ENCODE data around the gene RNF13.

RNF13 gene

DNA sequence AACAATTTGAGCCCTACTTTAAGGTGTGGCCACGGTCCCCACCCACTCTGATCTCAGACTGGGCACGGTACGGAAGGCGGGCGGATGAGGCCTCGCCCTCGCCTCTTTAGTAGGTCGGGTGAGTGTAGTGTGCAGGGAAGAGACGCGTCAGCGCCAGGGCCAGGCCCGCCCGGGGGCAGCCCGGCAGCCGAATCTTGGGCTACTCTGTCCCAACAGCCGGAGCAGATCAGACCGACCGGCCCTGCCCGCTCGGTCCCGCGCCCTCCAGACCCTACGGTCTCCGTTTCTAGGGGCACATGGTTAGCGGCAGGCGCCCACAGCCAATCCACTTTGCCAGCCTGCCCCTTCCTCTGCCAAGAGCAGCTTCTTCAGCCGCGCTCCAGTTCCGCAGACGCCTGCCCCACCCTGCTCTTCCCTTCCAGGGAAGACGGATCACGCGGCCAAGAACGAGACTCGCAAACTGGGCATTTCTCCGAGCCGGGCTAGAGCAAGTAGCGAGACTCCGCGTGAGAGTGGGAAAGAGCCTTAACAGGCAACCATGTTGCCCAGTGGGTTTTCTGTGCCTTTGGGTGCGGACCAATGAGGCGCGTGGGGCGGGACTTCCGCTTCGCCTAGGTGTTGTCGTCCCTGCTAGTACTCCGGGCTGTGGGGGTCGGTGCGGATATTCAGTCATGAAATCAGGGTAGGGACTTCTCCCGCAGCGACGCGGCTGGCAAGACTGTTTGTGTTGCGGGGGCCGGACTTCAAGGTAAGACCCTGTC, at the start of gene RNF13:
RNF13 (plus strand) TSS at position 610 of the 761 bp plus-strand sequence. CDS start 32,812 bp downstream, outside the sequence.
- DNase-seq = peak; percentile 95

DNA sequence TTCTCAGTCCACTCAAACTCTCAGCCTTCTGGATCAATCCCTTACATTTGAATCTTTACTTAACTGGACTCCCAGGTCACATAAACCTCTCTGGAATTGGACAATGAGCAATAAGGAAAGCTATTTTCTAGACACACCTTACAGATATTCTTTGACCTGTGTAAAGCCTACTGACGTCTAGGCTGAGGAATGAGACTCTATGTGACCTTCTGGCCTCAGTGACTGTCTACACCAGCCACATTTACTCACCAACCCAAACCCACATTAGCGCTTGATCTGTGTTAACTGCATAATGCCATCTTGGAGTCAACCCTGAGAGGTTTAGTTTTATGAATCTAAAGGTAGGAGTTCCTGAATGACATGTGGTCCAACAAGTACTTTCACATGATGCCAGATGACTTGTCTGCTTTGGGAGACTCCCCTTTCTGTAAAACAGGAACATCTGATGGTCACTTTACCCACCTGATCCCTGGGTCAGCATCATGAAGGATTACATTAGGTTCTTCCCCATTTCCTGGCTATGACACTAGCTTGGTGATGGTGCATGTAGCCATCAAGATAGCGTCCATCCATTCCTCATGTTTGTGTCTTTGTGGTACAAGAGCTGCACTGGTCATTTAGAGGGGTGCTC, 49.3 kb upstream of the RNF13 start:
- DNase-seq = no peak

DNA sequence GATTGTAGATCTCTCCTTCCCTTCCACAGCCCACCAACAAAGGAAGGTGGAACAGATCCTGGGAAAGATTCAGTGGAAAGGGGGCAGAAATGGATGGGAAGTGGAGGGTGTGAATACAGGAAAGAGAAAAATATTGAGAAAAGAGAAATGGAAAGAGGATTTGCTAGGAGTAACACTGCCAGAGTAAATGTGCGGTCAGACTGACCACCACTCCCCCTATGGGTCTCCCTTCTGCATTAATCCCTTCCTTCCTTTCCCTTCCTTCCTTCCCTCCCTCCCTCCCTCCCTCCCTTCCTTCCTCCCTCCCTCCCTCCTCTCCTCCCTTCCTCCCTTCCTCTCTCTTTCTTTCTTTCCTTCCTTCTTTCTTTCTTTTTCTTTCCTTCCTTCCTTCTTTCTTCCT, 48.7 kb upstream of the RNF13 start:
- DNase-seq = no peak

DNA sequence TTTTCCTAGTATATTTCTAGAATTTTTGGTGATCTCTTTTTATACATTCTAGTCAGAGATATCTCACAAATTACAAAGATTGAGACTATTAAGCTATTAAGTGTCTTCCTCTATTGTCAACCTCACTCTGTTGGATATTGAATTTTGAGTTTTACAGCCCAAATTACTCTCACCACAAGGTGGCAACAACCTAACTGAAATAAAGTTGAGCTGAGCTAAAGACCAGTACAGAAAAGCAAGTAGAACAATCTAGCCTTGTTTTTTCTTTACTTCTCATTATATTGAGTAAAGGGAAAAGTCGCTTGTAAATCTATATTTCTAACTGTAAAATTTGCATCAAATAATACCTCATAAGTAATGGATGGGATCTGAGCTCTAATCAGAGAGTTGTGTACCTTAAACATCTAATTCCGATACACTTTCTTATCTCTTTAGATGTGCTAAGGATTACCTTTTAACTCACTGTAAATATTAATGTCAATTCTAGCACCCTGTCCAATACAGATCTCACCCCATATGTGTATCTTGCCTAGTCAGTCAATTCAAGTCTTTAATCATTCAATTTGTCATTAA, 47.2 kb upstream of the RNF13 start:
- no peak for DNase-seq

DNA sequence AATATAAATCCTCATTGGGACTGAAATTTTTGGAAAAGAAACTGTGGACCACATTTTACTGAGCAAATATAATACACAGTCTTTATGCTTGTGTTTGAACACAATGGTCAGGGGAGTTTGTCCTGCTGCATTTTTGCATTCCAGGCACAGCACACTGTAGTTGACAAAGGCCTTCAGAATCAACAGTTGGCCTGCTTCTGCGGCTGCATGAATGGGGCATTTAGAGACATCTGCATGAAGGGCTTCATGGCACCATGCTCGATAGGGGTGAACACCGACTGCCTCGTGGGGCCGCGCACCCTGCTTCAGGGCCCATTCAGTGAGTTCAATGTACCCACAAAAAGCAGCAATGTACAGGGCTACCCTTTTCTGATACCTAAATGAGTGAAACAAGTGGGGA, 45.3 kb upstream of the RNF13 start:
- no peak for DNase-seq

DNA sequence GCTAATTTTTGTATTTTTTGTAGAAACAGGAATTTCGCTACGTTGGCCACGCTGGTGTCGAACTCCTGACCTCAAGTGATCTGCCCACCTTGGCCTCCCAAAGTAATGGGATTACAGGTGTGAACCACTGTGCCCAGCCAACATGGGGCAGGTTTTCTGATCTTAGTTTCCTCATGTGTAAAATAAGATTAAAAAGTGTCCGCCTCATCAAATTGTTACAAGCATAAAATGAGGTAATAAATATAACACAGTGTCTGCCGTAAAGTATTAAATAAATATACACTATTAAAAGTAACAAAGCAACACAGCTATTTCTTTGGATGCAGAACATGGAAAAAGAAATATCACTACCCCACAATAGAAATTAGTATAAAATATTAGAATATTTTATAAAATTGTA, 44.3 kb upstream of the RNF13 start:
- no peak for DNase-seq

DNA sequence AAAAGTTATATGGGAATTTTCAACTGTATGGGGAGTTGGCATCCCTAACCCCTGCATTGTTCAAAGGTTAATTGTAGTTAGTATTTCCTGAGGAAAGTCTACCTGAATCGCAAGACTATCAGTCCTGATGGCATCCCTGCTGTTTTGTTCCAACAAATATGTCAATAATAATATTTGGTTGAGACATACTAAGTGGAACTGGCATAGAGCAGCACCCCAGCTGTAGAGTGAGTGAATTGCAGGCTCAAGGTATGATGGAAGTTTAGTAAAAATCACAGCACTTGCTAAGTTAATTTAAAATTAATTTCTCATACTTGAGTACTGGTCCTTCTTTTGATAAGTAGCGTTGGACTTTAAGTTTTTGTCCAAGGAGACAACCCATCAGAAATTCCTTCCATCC, 42.8 kb upstream of the RNF13 start:
- no peak for DNase-seq

DNA sequence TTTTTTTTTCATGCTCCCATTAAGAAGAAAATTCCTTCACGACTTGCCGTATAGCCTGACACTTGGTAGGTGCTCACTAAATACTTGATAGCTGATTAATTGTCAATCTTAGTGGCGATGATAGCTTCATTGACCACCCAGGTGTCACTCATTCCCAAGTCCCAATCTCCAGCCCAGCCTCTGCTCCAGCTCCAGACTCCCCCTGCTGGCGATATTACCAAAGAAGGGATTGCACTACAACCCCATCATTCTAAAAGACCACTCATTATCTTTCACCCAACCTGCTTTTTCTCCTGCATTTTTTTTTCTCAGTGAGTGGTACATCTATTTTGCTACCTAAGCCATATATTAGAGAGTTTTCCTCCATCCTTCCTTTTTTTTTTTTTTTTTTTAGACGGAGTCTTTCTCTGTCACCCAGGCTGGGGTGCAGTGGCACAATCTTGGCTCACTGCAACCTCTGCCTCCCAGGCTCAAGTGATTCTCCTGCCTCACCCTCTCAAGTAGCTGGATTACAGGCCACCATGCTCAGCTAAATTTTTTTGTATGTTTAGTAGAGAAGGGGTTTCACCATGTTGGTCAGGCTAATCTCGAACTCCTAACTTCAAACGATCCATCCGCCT, 41.3 kb upstream of the RNF13 start:
- DNase-seq = peak; percentile 63

GRCh38 chr3:149772861-149773260, 40.2 kb upstream of the RNF13 start:
- no peak for DNase-seq

GRCh38 chr3:149776170-149776569, 36.8 kb upstream of the RNF13 start:
- DNase-seq = no peak

DNA sequence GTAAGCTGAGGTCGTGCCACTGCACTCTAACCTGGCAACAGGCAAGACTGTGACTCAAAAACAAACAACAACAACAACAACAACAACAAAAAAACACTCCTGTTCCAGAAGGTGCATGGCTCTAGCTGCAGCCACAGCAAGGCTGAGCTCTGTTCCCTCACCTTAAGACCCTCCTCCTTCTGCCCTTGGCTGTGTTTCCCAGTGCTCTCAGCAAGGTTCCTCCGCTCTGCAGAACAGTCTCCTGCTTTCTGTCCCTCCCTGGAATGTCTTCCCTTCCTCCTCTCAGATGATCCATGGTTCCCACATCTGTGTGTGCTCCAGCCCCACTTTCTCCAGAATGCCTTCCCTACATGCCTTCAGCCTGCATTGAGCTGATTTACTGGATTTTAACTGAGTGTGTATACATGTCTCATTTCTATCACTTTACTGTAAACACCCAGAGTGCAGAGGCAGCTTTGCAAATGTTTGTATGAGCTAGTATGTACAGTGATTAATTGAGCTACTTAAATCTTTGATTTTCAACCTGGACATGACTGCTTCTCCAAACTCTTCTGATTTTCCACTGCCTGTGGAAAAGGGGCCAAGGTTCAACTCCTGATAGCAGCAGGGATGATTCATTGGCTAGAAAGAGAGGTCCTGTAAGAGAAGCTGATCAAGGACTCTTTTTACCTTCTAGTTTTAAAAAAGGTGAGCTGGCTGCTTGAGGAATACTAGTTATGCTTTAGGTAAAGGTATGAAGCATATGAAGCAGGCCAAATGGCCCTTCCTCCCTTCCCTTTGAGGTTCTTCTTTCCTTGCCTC, 35.4 kb upstream of the RNF13 start:
- no peak for DNase-seq

DNA sequence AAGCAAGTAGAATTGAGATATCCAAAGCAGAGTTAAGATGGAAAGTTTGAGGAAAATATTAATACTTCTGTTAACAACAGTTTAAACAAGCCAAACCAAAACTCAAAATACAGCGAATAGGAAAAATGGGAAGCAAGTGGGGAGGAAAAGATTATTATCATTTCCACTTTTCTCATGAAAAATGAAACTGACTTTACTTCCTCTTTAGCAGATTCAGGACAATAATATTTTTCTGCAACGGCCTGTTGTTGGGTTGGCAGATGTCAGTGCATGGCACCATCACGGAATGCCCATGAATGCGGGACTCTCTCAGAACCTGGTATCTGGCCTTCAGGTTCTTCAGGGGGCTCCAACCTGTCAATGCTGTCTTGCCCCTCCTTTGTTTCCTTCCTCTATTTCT, 31.8 kb upstream of the RNF13 start:
- DNase-seq = no peak

DNA sequence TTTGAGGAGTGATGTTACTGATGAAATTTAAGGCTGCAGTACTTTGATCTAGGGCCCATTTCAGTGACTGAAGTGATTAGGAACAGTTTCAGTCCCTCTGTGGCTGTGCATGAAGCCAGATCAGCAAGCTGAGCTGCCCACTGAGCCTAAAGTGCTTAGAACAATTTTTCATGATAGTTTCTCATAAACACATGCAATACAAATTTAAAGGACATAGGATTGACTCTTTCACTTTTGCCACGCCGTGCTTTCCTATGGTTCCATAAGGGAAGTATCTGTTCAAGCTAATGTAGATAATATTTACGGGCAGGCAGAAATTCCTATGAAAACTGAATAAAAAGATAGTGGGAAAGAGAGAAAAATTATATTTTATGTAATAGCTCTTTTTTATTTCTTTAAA, 31.3 kb upstream of the RNF13 start:
- no peak for DNase-seq

GRCh38 chr3:149783576-149783975, 29.4 kb upstream of the RNF13 start:
- no peak for DNase-seq

GRCh38 chr3:149784064-149784704, 28.8 kb upstream of the RNF13 start:
- DNase-seq = no peak

DNA sequence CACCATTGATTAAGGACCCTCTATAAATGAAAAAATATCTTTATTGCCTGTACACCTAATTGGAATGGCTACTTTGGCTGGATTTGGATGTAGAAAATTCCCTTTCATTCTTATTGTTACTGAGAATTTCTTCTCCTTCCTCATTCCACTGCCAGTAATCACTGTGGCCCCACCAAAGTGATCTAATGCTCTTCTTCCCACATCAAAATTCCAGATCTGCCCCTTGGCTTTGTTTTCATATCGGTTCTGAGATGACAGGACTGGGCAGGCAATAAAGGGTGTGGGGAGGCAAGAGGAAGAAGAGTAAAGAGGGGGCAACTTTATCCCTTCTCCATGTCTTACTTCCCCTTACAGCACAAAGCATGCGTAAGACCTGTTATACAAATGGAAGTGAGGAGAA, 22.7 kb upstream of the RNF13 start:
- no peak for DNase-seq

GRCh38 chr3:149790698-149791097, 22.3 kb upstream of the RNF13 start:
- no peak for DNase-seq

GRCh38 chr3:149792452-149793270, 20.4 kb upstream of the RNF13 start, which contains the start of gene ANKUB1:
Gene ANKUB1, minus strand, starts transcription at chr3:149792554. Its CDS starts 188 bp downstream, at chr3:149792366.
- no peak for DNase-seq

- no peak for DNase-seq
Observed at GRCh38 chr3:149796026-149796425, 17.0 kb upstream of the RNF13 start.

GRCh38 chr3:149800693-149801092, 12.3 kb upstream of the RNF13 start:
- DNase-seq = no peak

- no peak for DNase-seq
Observed at GRCh38 chr3:149801195-149801594, 11.8 kb upstream of the RNF13 start.

Data from activated CD4-positive, alpha-beta T cell treated with anti-CD3 and anti-CD28 coated beads, Interleukin-2, Interleukin-6, amounts not matched to agents 100 ng/mL and 50 ng/mL, durations not matched to agents 16 hours and 8 hours (primary cell).